ENCODE measurements around the gene NLRP3.
"Not testable (repeated sequence)": the region's sequence is repeated elsewhere in the genome, so short reads cannot be mapped to it uniquely, and the experiment has no call there.

Gene NLRP3

GRCh38 chr1:247415423-247416361, at the start of gene NLRP3:
Gene NLRP3 (plus strand): TSS chr1:247416173. CDS start chr1:247418801, 2,628 bp downstream.
- no peak for DNase-seq

- DNase-seq, result not testable (repeated sequence)
Measured at GRCh38 chr1:247366345-247366744, 49.6 kb upstream of the NLRP3 start.

- DNase-seq, result no peak
Measured at GRCh38 chr1:247366926-247367645, 48.9 kb upstream of the NLRP3 start.

- DNase-seq, result no peak
Measured at GRCh38 chr1:247367786-247368422, 48.1 kb upstream of the NLRP3 start.

DNA sequence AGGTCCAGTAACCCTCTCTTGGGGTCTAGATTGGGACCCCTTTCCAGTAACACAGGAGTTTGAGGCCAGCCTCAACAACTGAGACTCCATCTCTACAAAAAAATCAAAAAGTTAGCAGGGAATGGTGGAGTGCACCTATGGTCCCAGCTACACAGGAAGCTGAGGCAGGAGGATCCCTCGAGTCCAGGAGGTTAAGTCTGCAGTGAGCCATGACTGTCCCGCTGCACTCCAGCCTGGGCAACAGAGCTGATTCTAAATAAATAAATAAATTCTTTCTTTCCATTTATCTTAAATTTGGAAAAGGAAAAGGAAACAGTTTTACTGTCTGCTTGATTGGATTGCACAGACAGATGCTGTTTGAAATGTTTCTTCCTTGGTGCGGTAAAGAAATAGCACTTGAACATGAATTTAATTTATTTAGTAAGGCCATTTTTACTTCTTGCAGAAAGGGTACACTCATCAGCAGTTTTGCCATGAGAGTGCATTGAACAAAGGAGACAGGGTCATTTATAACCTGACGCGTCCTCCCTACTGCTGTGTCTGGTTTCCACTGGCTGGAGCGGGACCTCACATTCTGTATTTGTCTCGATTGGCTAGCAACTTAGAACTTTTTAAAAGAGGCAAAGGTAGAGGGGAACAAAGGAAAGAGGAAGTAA, 47.4 kb upstream of the NLRP3 start:
- DNase-seq, result no peak

DNA sequence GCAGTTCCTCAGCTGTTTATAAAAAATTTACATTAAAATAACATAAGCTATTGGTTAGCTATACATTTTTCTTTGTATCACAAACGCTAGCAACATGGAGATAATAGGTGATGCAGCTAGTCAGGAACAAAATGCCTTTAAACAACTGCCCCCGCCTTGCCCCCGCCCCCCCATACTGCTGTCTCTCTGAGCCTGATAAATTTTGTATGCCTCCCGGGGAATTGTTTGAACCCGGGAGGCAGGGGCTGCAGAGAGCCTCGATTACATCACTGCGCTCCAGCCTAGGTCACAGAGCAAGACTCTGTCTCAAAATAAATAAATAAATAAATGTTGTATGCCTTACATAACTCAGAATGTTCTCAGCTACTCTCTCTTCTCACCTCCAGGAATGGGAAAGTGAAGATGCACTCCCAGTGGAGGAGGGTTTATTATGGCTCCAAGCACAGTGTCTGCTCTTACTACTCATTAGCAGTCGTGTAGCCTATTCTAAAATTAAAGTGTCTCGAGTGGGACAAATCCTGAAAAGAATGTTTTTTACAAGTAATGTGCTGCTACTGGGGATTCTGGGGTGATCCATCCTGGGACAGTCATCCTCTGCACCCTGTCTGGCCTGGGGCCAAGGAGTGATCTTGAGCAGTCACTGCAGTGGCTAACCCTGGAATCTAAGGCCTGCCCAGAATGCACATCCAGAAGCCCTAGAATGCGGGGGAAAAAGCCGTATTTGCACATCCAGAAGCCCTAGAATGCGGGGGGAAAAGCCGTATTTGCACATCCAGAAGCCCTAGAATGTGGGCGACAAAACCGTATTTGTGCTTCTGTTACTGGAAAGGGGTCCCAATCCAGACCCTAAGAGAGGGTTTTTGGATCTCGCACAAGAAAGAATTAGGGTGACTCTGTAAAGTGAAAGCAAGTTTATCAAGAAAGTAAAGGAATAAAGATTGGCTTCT, 44.9 kb upstream of the NLRP3 start:
- no peak for DNase-seq

DNA sequence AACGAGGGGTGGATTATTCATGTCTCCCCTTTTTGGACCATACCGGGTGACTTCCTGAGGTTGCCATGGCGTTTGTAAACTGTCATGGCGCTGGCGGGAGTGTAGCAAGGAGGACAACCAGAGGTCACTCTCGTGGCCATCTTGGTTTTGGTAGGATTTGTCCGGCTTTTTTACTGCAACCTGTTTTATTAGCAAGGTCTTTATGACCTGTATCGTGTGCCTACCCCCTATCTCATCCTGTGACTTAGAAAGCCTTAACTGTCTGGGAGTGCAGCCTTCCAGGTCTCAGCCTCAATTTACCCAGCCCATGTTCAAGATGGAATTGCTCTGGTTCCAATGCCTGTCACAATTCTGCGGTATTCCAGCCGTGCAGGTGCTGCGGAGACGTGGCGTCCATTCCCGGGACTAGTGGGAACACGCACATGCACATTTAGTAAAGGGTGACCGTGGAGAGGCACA, 44.1 kb upstream of the NLRP3 start:
- DNase-seq, result no peak

- peak; percentile 41 for DNase-seq
Measured at GRCh38 chr1:247373721-247374141, 42.2 kb upstream of the NLRP3 start.

GRCh38 chr1:247374651-247375334, 41.2 kb upstream of the NLRP3 start:
- DNase-seq, result not testable (repeated sequence)

DNA sequence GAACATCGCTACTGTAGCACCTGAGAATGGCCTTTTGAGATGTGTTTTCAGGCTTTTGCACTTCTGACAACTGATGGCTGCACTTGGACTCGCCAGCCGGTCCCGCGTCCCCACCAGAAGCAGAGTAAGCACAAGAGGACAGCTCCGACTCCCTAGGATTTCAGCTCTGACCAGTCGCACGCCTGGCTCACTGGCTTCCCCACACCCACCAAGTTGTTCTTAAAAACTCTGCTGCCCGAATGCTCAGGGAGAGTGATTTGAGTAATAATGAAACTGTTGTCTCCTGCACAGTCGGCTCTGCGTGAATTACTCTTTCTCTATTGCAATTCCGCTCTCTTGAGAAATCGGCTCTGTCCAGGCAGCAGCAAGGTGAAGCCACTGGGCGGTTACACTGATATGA, 40.2 kb upstream of the NLRP3 start:
- DNase-seq, result no peak

DNA sequence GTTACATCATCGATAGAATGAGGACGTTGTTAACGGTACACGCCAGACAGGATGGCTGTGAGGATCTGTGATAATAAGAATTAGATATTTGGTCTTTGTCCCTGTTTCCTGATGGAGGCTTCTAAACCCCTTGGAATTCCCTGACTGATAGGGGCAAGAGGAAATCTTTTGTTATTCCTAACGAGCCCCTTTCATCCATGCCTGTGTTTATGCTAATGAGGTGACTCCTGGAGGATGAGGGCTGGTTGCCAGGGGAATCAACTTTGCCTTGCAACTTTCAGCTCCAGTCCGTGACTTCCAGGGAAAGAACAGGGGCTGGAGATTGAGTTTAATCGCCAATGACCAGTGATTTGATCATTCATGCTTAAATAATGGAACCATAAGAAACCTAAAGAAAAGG, 39.3 kb upstream of the NLRP3 start:
- no peak for DNase-seq

DNA sequence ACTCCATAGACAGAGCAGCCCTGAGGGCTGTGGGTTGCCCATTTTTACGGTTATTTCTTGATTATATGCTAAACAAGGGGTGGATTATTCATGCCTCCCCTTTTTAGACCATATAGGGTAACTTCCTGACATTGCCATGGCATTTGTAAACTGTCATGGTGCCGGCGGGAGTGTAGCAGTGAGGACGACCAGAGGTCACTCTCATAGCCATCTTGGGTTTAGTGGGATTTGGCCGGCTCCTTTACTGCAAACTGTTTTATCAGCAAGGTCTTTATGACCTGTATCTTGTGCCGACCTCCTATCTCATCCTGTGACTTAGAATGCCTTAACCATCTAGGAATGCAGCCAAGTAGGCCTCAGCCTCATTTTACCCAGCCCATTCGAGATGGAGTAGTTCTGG, 38.3 kb upstream of the NLRP3 start:
- not testable (repeated sequence) for DNase-seq

DNA sequence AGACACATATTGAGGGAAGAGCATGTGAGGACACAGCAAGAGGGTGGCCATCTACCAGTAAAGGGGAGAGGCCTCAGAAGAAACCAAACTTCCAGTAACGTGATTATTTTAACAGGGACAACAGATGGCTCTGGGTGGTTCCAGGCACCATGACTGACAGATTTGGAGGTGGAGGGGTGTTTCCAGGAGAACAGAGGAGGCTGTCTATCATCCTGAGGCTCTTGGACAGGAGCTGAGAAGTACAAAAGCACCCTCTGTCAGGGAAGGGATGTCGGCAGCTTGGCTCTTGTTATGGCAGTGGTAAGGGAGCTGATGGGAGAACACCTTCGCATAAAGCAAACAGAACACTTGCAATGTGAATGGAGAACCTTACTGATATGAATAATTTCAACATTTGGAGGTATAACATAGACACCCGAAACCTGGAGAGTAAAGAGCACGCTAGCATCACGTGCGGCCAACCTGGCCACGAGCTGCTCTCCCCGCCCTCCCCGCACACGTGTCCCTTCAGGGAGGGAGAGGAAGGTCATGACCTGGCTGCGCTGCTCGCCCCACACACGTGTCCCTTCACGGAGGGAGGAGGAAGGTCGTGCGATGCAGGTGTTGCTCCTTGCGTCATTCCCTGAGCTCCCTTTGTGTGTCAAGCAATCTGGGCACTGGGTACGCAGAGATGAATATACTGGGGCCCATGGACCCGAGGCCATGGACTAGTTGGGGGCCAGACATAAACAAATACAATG, 37.5 kb upstream of the NLRP3 start:
- DNase-seq, result no peak

- DNase-seq, result no peak
Measured at GRCh38 chr1:247385283-247385682, 30.7 kb upstream of the NLRP3 start.

DNA sequence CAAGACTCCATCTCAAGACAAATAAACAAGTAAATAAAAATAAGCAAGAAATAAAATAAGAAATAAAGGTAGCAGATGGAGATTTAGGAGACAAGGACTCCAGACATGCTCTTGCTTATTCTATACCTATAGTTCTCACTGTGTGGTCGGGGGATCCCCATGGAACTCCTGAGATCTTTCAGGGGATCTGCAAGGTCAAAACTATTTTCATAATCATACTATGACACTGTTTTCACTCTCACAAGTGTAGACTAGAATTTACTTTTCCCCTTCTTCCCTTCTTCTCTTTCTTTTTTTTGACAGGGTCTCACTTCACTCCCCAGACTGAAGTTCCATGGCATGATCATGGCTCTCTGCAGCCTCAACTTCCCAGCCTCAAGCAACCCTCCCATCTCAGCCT, 29.8 kb upstream of the NLRP3 start:
- DNase-seq, result no peak

GRCh38 chr1:247386687-247387086, 29.3 kb upstream of the NLRP3 start:
- no peak for DNase-seq

GRCh38 chr1:247387096-247387495, 28.9 kb upstream of the NLRP3 start:
- DNase-seq, result no peak

DNA sequence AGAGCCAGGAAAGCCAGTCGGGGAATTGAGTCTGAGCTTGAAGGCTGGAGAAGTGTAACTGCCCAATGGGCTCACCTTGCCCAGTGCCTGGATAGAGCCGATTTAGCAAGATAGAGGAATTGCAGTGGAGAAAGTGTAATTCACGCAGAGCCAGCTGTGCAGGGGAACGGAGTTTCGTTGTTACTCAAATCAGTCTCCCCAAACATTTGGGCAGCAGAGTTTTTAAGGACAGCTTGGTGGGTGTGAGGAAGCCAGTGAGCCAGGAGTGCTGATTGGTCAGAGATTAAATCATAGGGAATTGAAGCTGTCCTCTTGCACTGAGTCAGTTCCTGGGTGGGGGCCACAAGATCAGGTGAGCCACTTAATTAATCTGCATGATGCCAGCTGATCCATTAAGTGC, 28.4 kb upstream of the NLRP3 start:
- DNase-seq, result no peak

DNA sequence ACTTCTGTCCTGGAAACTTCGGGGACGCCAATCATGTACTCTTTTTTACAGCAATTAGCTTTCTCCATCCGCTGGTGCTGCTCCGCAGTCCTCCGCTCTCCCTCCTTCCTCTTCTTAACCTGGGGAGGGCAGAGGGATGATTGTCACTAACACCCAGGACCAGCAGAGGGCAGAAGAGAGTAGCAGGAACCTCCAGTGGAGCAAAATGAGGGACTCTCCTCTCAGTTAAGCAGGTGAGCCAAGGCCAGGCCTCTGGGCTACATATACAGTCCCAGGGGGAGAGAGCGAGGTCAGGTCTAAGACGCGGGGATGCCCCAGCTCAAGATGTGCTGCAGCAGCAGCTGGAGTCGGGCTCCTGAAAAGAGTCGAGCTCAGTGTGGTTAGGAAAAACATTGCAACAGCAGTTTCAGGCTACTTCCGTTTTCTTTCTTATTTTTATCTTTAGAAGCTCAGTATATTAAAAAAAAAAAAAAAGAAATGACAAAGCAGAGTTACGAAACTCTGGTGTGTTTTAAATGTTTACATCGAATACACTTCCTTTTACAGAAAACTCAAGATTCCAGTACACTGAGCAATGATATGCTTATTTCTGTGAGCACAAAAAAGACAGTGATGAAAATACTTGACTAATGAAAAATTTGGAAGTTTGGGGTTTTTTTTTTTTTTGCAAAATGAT, 25.7 kb upstream of the NLRP3 start:
- DNase-seq, result peak; percentile 60

DNA sequence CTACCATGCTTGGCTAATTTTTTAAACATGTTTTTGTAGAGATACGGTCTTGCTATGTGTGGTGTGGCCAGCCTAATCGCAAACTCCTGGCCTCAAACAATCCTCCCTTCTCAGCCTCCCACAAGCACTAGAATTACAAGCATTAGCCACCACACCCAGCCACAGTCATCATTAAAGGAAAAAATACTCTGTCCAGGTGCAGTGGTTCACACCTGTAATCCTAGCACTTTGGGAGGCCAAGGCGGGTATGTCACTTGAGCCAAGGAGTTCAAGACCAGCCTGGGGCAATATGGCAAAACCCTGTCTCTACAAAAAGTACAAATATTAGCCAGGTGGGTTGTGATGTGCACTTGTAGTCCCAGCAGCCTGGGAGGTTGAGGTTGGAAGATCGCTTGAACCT, 25.0 kb upstream of the NLRP3 start:
- DNase-seq, result no peak
